ENCODE measurements around the gene CCDC110. TPM values are rescaled to one million over a fixed set of nuclear protein-coding genes. Genes with fewer than 3 reads are reported as not detected.

CCDC110 gene
- total and polyA plus RNA-seq, 9 of the 15 experiments (the other 6 are each of a cell fraction or from before 2014, with no cell fraction given) = 0.04 to 0.35 (median 0.07) TPM; not detected in 4

DNA sequence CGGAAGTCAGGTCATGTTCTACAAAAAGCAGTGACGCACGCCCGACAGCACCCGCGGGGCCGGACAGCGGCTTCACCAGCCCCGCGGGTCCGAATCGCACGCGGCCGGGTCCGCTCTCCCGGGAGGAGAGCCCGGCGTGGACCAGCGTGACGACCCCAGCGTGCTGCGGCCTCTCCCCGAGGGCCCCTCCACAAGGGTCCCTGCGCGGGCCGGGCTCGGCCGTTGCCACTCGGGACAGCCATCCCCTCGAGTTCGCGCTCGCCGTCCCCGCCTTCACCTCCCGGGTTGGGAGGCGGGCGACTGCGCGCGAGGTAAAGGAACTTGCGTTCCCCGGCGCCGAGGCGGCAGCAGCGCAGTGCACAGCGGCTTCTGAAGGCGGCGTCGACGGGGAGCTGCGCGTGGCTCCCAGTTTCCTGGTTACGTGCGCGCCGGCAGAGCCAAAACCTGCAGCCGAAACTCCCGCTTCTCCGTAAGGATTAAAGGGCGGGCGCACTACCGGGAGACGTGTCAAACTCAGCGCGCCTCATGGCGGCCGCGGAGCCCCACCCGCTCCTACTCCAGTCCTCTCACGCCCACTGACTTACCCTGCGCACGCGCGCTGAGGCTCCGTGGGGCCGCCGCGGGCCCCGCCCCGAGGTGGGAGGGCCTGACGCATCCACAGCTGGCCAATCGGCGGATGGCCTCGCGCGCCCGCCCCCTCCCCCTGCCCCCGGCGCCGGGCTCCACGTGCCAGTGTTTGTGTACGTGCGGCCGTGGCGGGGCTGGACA, 75.4 kb downstream of the CCDC110 start (continued):
- TF ChIP-seq, protein P1, sequence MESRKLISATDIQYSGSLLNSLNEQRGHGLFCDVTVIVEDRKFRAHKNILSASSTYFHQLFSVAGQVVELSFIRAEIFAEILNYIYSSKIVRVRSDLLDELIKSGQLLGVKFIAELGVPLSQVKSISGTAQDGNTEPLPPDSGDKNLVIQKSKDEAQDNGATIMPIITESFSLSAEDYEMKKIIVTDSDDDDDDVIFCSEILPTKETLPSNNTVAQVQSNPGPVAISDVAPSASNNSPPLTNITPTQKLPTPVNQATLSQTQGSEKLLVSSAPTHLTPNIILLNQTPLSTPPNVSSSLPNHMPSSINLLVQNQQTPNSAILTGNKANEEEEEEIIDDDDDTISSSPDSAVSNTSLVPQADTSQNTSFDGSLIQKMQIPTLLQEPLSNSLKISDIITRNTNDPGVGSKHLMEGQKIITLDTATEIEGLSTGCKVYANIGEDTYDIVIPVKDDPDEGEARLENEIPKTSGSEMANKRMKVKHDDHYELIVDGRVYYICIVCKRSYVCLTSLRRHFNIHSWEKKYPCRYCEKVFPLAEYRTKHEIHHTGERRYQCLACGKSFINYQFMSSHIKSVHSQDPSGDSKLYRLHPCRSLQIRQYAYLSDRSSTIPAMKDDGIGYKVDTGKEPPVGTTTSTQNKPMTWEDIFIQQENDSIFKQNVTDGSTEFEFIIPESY (CRISPR knock-in tag; IDR thresholded peaks at IDR 0.05) = peak; percentile 88
- no peak for TF ChIP-seq TCFL5 (CRISPR knock-in tag; conservative IDR thresholded peaks at IDR 0.05)
- TF ChIP-seq ZNF324 (CRISPR knock-in tag; IDR thresholded peaks at IDR 0.05) = no peak
- TF ChIP-seq, protein P2, sequence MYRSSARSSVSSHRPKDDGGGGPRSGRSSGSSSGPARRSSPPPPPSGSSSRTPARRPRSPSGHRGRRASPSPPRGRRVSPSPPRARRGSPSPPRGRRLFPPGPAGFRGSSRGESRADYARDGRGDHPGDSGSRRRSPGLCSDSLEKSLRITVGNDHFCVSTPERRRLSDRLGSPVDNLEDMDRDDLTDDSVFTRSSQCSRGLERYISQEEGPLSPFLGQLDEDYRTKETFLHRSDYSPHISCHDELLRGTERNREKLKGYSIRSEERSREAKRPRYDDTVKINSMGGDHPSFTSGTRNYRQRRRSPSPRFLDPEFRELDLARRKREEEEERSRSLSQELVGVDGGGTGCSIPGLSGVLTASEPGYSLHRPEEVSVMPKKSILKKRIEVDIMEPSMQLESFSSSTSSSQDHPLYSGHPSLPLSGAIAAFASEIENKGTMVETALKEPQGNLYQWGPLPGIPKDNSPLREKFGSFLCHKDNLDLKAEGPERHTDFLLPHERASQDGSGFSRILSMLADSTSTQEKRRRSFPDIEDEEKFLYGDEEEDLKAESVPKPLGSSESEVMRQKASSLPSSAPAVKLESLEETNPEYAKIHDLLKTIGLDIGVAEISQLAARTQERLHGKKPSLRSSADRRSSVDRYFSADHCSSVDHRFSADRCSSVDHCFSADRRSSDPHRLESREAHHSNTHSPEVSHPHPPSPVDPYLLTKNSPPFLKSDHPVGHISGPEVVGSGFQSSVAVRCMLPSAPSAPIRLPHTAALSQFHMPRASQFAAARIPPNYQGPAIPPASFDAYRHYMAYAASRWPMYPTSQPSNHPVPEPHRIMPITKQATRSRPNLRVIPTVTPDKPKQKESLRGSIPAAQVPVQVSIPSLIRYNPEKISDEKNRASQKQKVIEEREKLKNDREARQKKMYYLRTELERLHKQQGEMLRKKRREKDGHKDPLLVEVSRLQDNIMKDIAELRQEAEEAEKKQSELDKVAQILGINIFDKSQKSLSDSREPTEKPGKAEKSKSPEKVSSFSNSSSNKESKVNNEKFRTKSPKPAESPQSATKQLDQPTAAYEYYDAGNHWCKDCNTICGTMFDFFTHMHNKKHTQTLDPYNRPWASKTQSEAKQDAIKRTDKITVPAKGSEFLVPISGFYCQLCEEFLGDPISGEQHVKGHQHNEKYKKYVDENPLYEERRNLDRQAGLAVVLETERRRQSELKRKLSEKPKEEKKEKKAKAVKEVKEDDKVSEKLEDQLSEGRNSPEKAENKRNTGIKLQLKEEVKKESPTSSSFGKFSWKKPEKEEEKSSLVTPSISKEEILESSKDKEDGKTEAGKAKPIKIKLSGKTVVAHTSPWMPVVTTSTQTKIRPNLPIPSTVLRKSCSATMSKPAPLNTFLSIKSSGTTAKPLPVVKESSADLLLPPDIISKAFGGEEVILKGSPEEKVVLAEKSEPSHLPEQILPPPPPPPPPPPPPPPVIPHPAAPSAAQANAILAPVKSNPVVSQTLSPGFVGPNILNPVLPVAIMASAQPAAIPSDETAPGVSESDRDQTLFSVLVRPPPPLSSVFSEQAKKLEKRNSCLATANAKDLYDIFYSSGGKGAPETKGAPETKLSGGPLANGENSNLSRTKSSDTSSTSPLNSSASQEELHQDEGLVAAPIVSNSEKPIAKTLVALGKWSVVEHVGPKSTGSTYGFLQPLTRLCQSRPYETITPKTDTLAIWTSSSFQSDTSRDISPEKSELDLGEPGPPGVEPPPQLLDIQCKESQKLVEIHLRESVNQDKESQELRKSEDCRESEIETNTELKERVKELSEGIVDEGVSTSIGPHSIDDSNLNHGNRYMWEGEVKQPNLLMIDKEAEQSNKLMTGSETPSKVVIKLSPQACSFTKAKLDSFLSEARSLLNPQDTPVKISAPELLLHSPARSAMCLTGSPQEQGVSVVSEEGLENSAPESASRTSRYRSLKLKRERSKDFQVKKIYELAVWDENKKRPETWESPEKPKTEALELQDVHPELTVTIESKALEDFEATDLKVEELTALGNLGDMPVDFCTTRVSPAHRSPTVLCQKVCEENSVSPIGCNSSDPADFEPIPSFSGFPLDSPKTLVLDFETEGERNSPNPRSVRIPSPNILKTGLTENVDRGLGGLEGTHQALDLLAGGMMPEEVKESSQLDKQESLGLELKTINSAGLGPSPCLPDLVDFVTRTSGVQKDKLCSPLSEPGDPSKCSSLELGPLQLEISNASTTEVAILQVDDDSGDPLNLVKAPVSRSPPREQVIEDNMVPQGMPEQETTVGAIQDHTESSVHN (IDR thresholded peaks at IDR 0.05; ENCODE audit: borderline replicate concordance in 1 of 2, low read depth in 1 of 2) = no peak
- TF ChIP-seq PHTF2 (CRISPR knock-in tag; IDR thresholded peaks at IDR 0.05) = no peak
- TF ChIP-seq NEUROD1 (IDR thresholded peaks at IDR 0.05; ENCODE audit: borderline replicate concordance, low read depth, low read length, partially characterized antibody) = peak; percentile 15
- TF ChIP-seq ZNF41 (CRISPR knock-in tag; conservative IDR thresholded peaks at IDR 0.05) = peak; percentile 61; the same call in 1 of the 2 replicates
- peak; percentile 23; the same call in 1 of the 2 replicates for TF ChIP-seq HCFC1 (IDR thresholded peaks at IDR 0.05; ENCODE audit: low read depth, low read length)
- TF ChIP-seq, protein P3, sequence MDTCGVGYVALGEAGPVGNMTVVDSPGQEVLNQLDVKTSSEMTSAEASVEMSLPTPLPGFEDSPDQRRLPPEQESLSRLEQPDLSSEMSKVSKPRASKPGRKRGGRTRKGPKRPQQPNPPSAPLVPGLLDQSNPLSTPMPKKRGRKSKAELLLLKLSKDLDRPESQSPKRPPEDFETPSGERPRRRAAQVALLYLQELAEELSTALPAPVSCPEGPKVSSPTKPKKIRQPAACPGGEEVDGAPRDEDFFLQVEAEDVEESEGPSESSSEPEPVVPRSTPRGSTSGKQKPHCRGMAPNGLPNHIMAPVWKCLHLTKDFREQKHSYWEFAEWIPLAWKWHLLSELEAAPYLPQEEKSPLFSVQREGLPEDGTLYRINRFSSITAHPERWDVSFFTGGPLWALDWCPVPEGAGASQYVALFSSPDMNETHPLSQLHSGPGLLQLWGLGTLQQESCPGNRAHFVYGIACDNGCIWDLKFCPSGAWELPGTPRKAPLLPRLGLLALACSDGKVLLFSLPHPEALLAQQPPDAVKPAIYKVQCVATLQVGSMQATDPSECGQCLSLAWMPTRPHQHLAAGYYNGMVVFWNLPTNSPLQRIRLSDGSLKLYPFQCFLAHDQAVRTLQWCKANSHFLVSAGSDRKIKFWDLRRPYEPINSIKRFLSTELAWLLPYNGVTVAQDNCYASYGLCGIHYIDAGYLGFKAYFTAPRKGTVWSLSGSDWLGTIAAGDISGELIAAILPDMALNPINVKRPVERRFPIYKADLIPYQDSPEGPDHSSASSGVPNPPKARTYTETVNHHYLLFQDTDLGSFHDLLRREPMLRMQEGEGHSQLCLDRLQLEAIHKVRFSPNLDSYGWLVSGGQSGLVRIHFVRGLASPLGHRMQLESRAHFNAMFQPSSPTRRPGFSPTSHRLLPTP (IDR thresholded peaks at IDR 0.05; ENCODE audit: borderline replicate concordance, extremely low read depth, insufficient read length) = no peak
- peak; percentile 54; the same call in 1 of the 2 replicates for TF ChIP-seq HNRNPL (IDR thresholded peaks at IDR 0.05; ENCODE audit: low read depth, low read length)
- no peak for TF ChIP-seq TEAD2 (tag; IDR thresholded peaks at IDR 0.05)
- no peak for TF ChIP-seq HDAC3 (IDR thresholded peaks at IDR 0.05; ENCODE audit: borderline replicate concordance, partially characterized antibody)

Data from K562 (cell line).